Sigmoid colon (tissue), 7 donors: ENCODE data around the gene PSMA2. TPM values are rescaled to one million over a fixed set of nuclear protein-coding genes. Genes with fewer than 3 reads are reported as not detected.

Source experiments
- DNase-seq: peaks from one replicate; pipeline ENCODE4 v3.0.0-alpha.2; 2019
- H3K27ac ChIP-seq, 4 donors: fragments of 200-600 bp; sonication (generic); one replicate each; pipeline ENCODE4 v1.5.1; 2016 to 2019; ENCODE audit warnings: mild to moderate bottlenecking in 1 of 4
- H3K27me3 ChIP-seq, 3 donors: fragments of 200-600 bp; sonication (generic); one replicate each; pipeline ENCODE4 v1.5.1; 2019; ENCODE audit warnings: mild to moderate bottlenecking in 1 of 3
- H3K36me3 ChIP-seq, 4 donors: fragments of 200-600 bp; sonication (generic); one replicate each; pipeline ENCODE4 v1.5.1; 2016 to 2019
- H3K4me1 ChIP-seq, 4 donors: fragments of 200-600 bp; sonication (generic); one replicate each; pipeline ENCODE4 v1.5.1; 2017 to 2019
- H3K4me3 ChIP-seq, 4 donors: fragments of 200-600 bp; sonication (generic); one replicate each; pipeline ENCODE4 v1.5.1; 2017 to 2019; ENCODE audit warnings: mild to moderate bottlenecking in 2 of 4, moderate library complexity in 1 of 4
- H3K9me3 ChIP-seq, 4 donors: fragments of 200-600 bp in 3 of 4; sonication (generic) in 3 of 4; one replicate each; pipeline versions ENCODE4 v1.5.1 to v1.6.1; 2013 to 2019
- CTCF ChIP-seq, 4 experiments: fragments of 450-650 bp in 3 of 4; fragments of 200-600 bp in 1 of 4; IDR thresholded peaks; one replicate each; pipeline ENCODE4 v1.5.1; 2016 to 2019; ENCODE audit warnings: antibody characterized with exemption in 4 of 4, mild to moderate bottlenecking in 3 of 4, moderate library complexity in 2 of 4
- EP300 ChIP-seq, 4 donors: sonication (generic); formaldehyde crosslinking; IDR thresholded peaks; one replicate each; pipeline ENCODE4 v1.6.1; 2017; ENCODE audit warnings: antibody characterized with exemption in 4 of 4
- POLR2A ChIP-seq, 2 donors: fragments of 450-650 bp; IDR thresholded peaks; one replicate each; pipeline ENCODE4 v1.6.1; 2016; ENCODE audit warnings: antibody characterized with exemption in 2 of 2, mild to moderate bottlenecking in 2 of 2, moderate library complexity in 2 of 2
- POLR2AphosphoS5 ChIP-seq, 4 donors: sonication (generic); formaldehyde crosslinking; IDR thresholded peaks; one replicate each; pipeline ENCODE4 v1.6.1; 2017; ENCODE audit warnings: antibody characterized with exemption in 4 of 4
- WGBS, 2 donors: extraction: QIAGEN DNeasy Blood & Tissue Kit; methylation state at CpG; one replicate each; pipeline ENCODE4 v1.1.7; 2013; 5-methylcytosine and 5-hydroxymethylcytosine counted together
- intact Hi-C: fragments of 100-400 bp; cut with DNase I; formaldehyde crosslinking; loops from one replicate; pipeline ENCODE4 v1.15.1; 2023
- polyA plus RNA-seq, 3 donors: library from polyadenylated mRNA; stranded (reverse); fragments of 200-250 nt; gene quantifications; one replicate each; pipeline ENCODE4 v1.2.3, GENCODE V29; 2013
- total RNA-seq, 4 donors: library from RNA; depleted of rRNA; stranded (reverse); fragments of >200 nt; gene quantifications; one replicate each; pipeline ENCODE4 v1.1.0, GENCODE V29; 2016
- donor health status: healthy with polysubstance abuse.
- donor health status: Bipolar disorder and iron deficiency.
- donor health status: healthy.

Gene PSMA2
- total and polyA plus RNA-seq, 7 donors = 39.1 to 171 (median 81.3) TPM

DNA sequence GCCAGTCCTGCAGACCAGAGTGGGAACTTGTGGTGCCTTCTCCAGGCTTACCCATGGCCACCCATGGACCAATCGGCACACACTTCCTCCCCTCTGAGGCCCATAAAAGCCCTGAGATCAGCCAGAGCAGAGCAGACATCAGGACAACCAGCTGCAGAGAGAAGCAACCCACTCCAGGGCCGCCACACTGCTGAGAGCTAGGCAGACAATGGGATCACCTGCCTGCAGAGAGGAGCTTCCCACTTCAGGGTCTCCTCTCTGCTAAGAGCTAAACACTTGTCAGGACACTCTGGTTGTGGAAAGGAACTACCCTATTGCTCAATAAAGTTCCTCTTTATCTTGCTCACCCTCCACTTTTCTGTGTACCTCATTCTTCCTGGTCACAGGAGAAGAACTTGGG lies 54.1 kb downstream of the PSMA2 start:
- TF ChIP-seq CTCF (IDR thresholded peaks at IDR 0.05) = no peak
- TF ChIP-seq EP300 (IDR thresholded peaks at IDR 0.05) = no peak
- no peak for TF ChIP-seq POLR2A (IDR thresholded peaks at IDR 0.05)
- TF ChIP-seq POLR2AphosphoS5 (IDR thresholded peaks at IDR 0.05) = no peak
- WGBS, 2 donors = 74 to 82% methylated on average over 2 of the region's 2 CpGs
- DNase-seq = no peak
- no peak overlapping the region for H3K4me3 ChIP-seq
- no peaks in the 10 kb centered on the region for H3K27me3 ChIP-seq
- no peaks in the 10 kb centered on the region for H3K4me1 ChIP-seq
- no peak overlapping the region for H3K27ac ChIP-seq
- no peaks in the 10 kb centered on the region for H3K36me3 ChIP-seq
- intact Hi-C loops = loop anchor here (2.0 kb wide), 1 partner anchor 935 kb away; no protein-coding TSS in a partner anchor
- no peaks in the 10 kb centered on the region for H3K9me3 ChIP-seq

DNA sequence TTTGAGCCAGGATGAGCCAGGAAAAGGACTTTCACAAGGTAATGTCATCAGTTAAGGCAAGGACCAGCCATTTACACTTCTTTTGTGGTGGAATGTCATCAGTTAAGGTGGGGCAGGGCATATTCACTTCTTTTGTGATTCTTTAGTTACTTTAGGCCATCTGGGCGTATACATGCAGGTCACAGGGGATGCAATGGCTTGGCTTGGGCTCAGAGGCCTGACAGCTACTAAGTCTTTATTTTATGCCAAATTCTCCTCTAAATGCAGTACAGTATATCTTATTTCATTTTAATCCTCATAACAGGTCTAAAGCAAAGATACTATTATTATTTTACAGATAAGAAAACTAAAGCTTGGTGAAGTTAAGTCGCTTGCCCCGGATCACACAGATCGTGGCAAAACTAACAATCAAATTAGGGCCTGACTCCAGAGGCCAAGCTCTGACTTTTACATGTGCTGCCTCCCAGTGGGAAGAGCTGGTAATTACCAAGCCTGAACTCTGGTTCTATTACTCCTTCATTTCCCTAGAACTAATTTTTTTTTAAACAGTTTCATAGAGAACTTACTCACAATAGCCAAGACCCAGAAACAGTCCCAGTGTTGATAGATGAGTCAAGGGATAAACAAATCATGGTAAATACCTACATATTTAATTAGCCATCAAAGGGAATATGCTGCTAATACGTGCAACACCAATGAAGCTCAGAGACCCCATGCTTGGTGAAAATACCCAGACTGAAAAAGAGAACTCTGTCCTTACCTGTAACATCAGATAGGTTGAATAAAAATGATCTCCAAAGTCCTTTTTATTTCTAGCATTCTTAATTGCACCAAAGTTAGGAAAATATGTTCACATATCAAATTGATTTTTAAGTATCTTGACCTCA lies 55.5 kb downstream of the PSMA2 start:
- no peak overlapping the region for H3K27ac ChIP-seq
- H3K4me1 ChIP-seq = no peaks in the 10 kb centered on the region
- no peaks in the 10 kb centered on the region for H3K27me3 ChIP-seq
- TF ChIP-seq CTCF (IDR thresholded peaks at IDR 0.05) (peak; percentile 45 to 73 (median 62)), POLR2AphosphoS5 (IDR thresholded peaks at IDR 0.05) (no peak), POLR2A (IDR thresholded peaks at IDR 0.05) (no peak), EP300 (IDR thresholded peaks at IDR 0.05) (no peak)
- peak; percentile 73 for DNase-seq
- 31 to 46% methylated on average over 5 of the region's 5 CpGs for WGBS, 2 donors
- intact Hi-C loops = loop anchor here (2.0 kb wide), 1 partner anchor 934 kb away; no protein-coding TSS in a partner anchor
- H3K4me3 ChIP-seq = no peak overlapping the region
- no peaks in the 10 kb centered on the region for H3K36me3 ChIP-seq
- H3K9me3 ChIP-seq = no peaks in the 10 kb centered on the region

DNA sequence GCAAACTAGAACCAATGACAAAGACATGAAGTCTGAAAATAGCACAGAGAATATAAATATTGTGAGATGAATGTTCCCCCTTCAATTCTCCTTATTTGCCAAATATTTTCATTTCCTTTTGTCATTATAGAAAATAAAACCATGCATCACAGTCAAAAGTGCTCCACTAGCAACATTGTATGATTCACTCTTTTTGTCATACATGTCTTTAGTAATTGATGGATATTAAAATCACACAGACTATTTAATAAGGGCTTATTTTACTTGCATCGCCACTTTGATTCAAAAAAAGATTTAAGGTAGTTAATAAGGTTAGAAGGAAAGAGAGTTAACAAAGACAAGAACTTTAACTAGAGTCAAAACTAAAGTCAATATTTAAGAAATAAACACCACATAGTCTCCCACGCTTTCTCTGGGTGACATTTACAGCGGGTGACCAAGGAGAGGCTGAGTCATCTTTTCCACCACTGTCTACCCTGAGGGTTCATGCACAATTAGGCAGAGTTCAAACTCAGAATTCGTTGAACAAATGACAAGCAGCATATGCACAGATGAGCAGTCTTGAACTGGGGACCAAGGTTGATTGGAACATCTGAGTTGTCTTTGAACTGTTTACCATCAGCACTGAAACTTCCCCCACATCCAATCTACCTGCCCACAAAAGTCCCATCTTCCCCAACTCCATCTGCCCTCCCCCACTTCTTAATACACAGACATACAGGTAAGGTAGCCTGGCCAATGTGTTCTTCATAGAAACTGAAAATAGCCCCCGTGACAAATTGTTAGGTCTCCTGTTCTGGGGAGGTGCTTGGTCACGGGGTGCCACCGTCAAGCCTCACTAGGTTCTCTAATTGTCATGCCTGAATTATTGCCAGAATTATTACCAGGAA lies 62.6 kb downstream of the PSMA2 start:
- WGBS, 2 donors = 57 to 61% methylated on average over 7 of the region's 7 CpGs
- no peak overlapping the region for H3K4me3 ChIP-seq
- no peak for DNase-seq
- TF ChIP-seq EP300 (IDR thresholded peaks at IDR 0.05) (no peak), POLR2AphosphoS5 (IDR thresholded peaks at IDR 0.05) (no peak), CTCF (IDR thresholded peaks at IDR 0.05) (no peak), POLR2A (IDR thresholded peaks at IDR 0.05) (no peak)
- intact Hi-C loops = no loop called here
- H3K27me3 ChIP-seq = no peaks in the 10 kb centered on the region
- H3K4me1 ChIP-seq = peaks cover 0 to 10% (median 4%) of the 10 kb centered on the region in 4 donors
- H3K9me3 ChIP-seq = peaks cover 0 to 5% (median 3%) of the 10 kb centered on the region in 4 donors
- H3K36me3 ChIP-seq = no peaks in the 10 kb centered on the region
- peak overlapping the region in 1 of 4 donors; percentile 12 for H3K27ac ChIP-seq

DNA sequence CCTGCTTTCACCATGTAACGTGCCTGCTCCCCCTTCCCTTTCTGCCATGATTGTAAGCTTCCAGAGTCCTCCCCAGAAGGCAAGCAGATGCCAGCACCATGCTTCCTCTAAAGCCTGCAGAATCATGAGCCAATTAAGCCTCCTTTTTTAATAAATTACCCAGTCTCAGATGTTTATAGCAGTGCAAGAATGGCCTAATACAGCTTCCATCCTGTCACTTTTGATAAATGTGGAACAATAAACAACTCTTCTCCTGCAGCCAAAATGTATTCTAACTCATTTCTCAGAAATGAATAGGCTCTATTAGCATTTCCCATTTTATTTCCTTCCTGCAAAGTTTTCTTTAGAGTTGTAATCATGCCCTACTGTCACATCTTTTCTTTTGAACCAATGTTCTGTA lies 63.5 kb downstream of the PSMA2 start:
- intact Hi-C loops = no loop called here
- Histone ChIP-seq H3K27me3 (no peaks in the 10 kb centered on the region), H3K4me1 (peaks cover 0 to 10% (median 4%) of the 10 kb centered on the region in 4 donors), H3K36me3 (no peaks in the 10 kb centered on the region), H3K27ac (no peak overlapping the region), H3K9me3 (peaks cover 0 to 5% (median 3%) of the 10 kb centered on the region in 4 donors), H3K4me3 (no peak overlapping the region)
- no peak for TF ChIP-seq POLR2A (IDR thresholded peaks at IDR 0.05)
- TF ChIP-seq CTCF (IDR thresholded peaks at IDR 0.05) = no peak
- no peak for TF ChIP-seq EP300 (IDR thresholded peaks at IDR 0.05)
- TF ChIP-seq POLR2AphosphoS5 (IDR thresholded peaks at IDR 0.05) = peak in 1 of 4 donors; percentile 20
- 71 to 86% methylated on average over 1 of the region's 1 CpG for WGBS, 2 donors
- no peak for DNase-seq

Other genes with a start within 250 kb of the PSMA2 start
- gene C7orf25, start 20.1 kb downstream of the PSMA2 start, total RNA-seq = 10 to 100 TPM in 2 of 4 donors, 1 to 10 TPM in 2; 5.4 to 13.0 (median 8.9) TPM
- 1 to 10 TPM; 3.9 to 9.0 (median 5.3) TPM for gene C7orf25, start 20.1 kb downstream of the PSMA2 start, polyA plus RNA-seq
- gene MRPL32, start 202 bp upstream of the PSMA2 start, total RNA-seq = 10 to 100 TPM; 53.2 to 85.7 (median 68.4) TPM
- 10 to 100 TPM; 42.6 to 69.6 (median 62.4) TPM for gene MRPL32, start 202 bp upstream of the PSMA2 start, polyA plus RNA-seq
- gene HECW1, start 180.5 kb upstream of the PSMA2 start, total RNA-seq = 1 to 10 TPM in 3 of 4 donors, under 1 TPM in 1; 0.33 to 7.8 (median 1.3) TPM
- gene HECW1, start 180.5 kb upstream of the PSMA2 start, polyA plus RNA-seq = 1 to 10 TPM in 2 of 3 donors, under 1 TPM in 1; 0.34 to 4.8 (median 1.2) TPM